ENCODE measurements around the gene CHAC1. TPM values are rescaled to one million over a fixed set of nuclear protein-coding genes. Genes with fewer than 3 reads are reported as not detected.

CHAC1 gene
- total and polyA plus RNA-seq, 2 of the 13 experiments (the other 11 are each of a cell fraction or from before 2014, with no cell fraction given), result 0.44 TPM; not detected in 1

DNA sequence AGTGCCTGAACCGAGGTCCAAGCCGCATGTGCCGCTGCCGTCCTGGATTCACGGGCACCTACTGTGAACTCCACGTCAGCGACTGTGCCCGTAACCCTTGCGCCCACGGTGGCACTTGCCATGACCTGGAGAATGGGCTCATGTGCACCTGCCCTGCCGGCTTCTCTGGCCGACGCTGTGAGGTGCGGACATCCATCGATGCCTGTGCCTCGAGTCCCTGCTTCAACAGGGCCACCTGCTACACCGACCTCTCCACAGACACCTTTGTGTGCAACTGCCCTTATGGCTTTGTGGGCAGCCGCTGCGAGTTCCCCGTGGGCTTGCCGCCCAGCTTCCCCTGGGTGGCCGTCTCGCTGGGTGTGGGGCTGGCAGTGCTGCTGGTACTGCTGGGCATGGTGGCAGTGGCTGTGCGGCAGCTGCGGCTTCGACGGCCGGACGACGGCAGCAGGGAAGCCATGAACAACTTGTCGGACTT, 17.0 kb upstream of the CHAC1 start (continued):
- TF ChIP-seq, protein P1, sequence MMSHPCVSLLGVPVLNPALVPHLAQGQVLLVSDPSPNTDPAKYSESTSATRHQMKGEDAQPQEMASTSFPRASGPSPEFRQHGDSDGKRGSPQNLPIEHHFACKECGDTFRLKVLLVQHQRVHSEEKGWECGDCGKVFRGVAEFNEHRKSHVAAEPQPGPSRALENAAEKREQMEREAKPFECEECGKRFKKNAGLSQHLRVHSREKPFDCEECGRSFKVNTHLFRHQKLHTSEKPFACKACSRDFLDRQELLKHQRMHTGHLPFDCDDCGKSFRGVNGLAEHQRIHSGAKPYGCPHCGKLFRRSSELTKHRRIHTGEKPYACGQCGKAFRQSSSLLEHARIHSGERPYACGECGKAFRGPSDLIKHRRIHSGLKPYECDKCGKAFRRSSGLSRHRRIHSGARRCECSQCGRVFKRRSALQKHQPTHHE (CRISPR knock-in tag; IDR thresholded peaks at IDR 0.05; ENCODE audit: borderline replicate concordance), result no peak
- TF ChIP-seq HDAC2 (CRISPR knock-in tag; IDR thresholded peaks at IDR 0.05), result no peak
- TF ChIP-seq, protein P2, sequence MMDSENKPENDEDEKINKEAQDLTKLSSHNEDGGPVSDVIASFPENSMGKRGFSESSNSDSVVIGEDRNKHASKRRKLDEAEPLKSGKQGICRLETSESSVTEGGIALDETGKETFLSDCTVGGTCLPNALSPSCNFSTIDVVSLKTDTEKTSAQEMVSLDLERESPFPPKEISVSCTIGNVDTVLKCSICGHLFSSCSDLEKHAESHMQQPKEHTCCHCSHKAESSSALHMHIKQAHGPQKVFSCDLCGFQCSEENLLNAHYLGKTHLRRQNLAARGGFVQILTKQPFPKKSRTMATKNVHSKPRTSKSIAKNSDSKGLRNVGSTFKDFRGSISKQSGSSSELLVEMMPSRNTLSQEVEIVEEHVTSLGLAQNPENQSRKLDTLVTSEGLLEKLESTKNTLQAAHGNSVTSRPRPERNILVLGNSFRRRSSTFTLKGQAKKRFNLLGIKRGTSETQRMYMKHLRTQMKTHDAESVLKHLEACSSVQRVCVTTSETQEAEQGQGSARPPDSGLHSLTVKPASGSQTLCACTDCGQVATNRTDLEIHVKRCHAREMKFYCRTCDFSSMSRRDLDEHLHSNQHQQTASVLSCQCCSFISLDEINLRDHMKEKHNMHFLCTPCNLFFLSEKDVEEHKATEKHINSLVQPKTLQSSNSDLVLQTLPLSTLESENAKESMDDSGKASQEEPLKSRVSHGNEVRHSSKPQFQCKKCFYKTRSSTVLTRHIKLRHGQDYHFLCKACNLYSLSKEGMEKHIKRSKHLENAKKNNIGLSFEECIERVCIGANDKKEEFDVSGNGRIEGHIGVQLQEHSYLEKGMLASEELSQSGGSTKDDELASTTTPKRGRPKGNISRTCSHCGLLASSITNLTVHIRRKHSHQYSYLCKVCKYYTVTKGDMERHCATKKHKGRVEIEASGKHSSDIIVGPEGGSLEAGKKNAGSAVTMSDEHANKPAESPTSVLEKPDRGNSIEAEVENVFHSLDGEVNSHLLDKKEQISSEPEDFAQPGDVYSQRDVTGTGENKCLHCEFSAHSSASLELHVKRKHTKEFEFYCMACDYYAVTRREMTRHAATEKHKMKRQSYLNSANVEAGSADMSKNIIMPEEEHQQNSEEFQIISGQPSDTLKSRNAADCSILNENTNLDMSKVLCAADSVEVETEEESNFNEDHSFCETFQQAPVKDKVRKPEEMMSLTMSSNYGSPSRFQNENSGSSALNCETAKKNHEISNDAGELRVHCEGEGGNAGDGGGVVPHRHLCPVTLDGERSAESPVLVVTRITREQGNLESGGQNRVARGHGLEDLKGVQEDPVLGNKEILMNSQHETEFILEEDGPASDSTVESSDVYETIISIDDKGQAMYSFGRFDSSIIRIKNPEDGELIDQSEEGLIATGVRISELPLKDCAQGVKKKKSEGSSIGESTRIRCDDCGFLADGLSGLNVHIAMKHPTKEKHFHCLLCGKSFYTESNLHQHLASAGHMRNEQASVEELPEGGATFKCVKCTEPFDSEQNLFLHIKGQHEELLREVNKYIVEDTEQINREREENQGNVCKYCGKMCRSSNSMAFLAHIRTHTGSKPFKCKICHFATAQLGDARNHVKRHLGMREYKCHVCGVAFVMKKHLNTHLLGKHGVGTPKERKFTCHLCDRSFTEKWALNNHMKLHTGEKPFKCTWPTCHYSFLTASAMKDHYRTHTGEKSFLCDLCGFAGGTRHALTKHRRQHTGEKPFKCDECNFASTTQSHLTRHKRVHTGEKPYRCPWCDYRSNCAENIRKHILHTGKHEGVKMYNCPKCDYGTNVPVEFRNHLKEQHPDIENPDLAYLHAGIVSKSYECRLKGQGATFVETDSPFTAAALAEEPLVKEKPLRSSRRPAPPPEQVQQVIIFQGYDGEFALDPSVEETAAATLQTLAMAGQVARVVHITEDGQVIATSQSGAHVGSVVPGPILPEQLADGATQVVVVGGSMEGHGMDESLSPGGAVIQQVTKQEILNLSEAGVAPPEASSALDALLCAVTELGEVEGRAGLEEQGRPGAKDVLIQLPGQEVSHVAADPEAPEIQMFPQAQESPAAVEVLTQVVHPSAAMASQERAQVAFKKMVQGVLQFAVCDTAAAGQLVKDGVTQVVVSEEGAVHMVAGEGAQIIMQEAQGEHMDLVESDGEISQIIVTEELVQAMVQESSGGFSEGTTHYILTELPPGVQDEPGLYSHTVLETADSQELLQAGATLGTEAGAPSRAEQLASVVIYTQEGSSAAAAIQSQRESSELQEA (CRISPR knock-in tag; IDR thresholded peaks at IDR 0.05; ENCODE audit: not compliant biosample characterization), result peak; percentile 62
- TF ChIP-seq ZNF883 (CRISPR knock-in tag; IDR thresholded peaks at IDR 0.05; ENCODE audit: not compliant biosample characterization), result peak; percentile 24
- TF ChIP-seq ZNF468 (CRISPR knock-in tag; IDR thresholded peaks at IDR 0.05), result no peak
- peak; percentile 68; the same call in 1 of the 2 replicates for TF ChIP-seq ZBTB38 (CRISPR knock-in tag; IDR thresholded peaks at IDR 0.05)
- TF ChIP-seq BRCA1 (CRISPR knock-in tag; IDR thresholded peaks at IDR 0.05), result no peak
- no peak for TF ChIP-seq EED (CRISPR knock-in tag; IDR thresholded peaks at IDR 0.05)
- no peak for TF ChIP-seq ZC3H13 (CRISPR knock-in tag; IDR thresholded peaks at IDR 0.05)
- no peak for TF ChIP-seq RELA (CRISPR knock-in tag; IDR thresholded peaks at IDR 0.05)
- TF ChIP-seq, protein P3, sequence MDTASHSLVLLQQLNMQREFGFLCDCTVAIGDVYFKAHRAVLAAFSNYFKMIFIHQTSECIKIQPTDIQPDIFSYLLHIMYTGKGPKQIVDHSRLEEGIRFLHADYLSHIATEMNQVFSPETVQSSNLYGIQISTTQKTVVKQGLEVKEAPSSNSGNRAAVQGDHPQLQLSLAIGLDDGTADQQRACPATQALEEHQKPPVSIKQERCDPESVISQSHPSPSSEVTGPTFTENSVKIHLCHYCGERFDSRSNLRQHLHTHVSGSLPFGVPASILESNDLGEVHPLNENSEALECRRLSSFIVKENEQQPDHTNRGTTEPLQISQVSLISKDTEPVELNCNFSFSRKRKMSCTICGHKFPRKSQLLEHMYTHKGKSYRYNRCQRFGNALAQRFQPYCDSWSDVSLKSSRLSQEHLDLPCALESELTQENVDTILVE (CRISPR knock-in tag; IDR thresholded peaks at IDR 0.05), result no peak
- TF ChIP-seq KLF15 (CRISPR knock-in tag; IDR thresholded peaks at IDR 0.05; ENCODE audit: borderline replicate concordance), result no peak
- TF ChIP-seq TCF12 (IDR thresholded peaks at IDR 0.05), result no peak
- no peak for TF ChIP-seq TCF12 (CRISPR knock-in tag; IDR thresholded peaks at IDR 0.05)
- no peak for TF ChIP-seq SETDB1 (CRISPR knock-in tag; IDR thresholded peaks at IDR 0.05; ENCODE audit: borderline replicate concordance)
- TF ChIP-seq ZC3H4 (CRISPR knock-in tag; IDR thresholded peaks at IDR 0.05; ENCODE audit: borderline replicate concordance), result no peak
- TF ChIP-seq HNRNPUL1 (IDR thresholded peaks at IDR 0.05; ENCODE audit: low read depth, low read length), result no peak
- no peak for TF ChIP-seq EHMT2 (IDR thresholded peaks at IDR 0.05; ENCODE audit: borderline replicate concordance, low read depth, low read length)
- no peak for TF ChIP-seq ZNF337 (CRISPR knock-in tag; IDR thresholded peaks at IDR 0.05; ENCODE audit: borderline replicate concordance, low read depth)
- TF ChIP-seq ZNF451 (CRISPR knock-in tag; IDR thresholded peaks at IDR 0.05), result 0 out of 2 replicates have a peak, but pooled peaks have one; percentile 38
- no peak for TF ChIP-seq MYC (CRISPR knock-in tag; IDR thresholded peaks at IDR 0.05; ENCODE audit: borderline replicate concordance)
- no peak for TF ChIP-seq CBFB (CRISPR knock-in tag; IDR thresholded peaks at IDR 0.05)
